ENCODE measurements around the gene RPL7A.
"Not testable (repeated sequence)": the region's sequence is repeated elsewhere in the genome, so short reads cannot be mapped to it uniquely, and the experiment has no call there.

Gene RPL7A

GRCh38 chr9:133347985-133348717 is at the start of gene RPL7A, which contains the start of gene MED22:
Gene RPL7A, plus strand, starts transcription at chr9:133348218. Its CDS starts 26 bp downstream, at chr9:133348244.
Gene MED22, minus strand, starts transcription at chr9:133348131. Its CDS starts 1,469 bp downstream, at chr9:133346662.
- peak within 1 kb of the TSS; percentile 98 for H3K4me3 Mint-ChIP-seq
- H3K4me1 Mint-ChIP-seq (ENCODE audit: low read depth) = peaks cover 25% of the 10 kb centered on the region
- H3K27ac Mint-ChIP-seq = peak within 1 kb of the TSS; percentile 92
- no peaks in the 10 kb centered on the region for H3K27me3 Mint-ChIP-seq (ENCODE audit: low read depth)
- H3K9me3 Mint-ChIP-seq = no peaks in the 10 kb centered on the region
- peaks cover 56% of the 10 kb centered on the region for H3K36me3 Mint-ChIP-seq (ENCODE audit: low read depth)

- H3K27ac Mint-ChIP-seq; H3K27me3 Mint-ChIP-seq (ENCODE audit: low read depth); H3K36me3 Mint-ChIP-seq (ENCODE audit: low read depth); H3K4me1 Mint-ChIP-seq (ENCODE audit: low read depth); H3K4me3 Mint-ChIP-seq; H3K9me3 Mint-ChIP-seq: not testable (repeated sequence)
These were observed 48.0 kb upstream of the RPL7A start for GRCh38 chr9:133299996-133300395.

- H3K9me3 Mint-ChIP-seq = no peaks in the 10 kb centered on the region
- no peaks in the 10 kb centered on the region for H3K36me3 Mint-ChIP-seq (ENCODE audit: low read depth)
- no peak overlapping the region for H3K27ac Mint-ChIP-seq
- H3K4me3 Mint-ChIP-seq = no peak overlapping the region
- H3K4me1 Mint-ChIP-seq (ENCODE audit: low read depth) = no peaks in the 10 kb centered on the region
- peaks cover 4% of the 10 kb centered on the region for H3K27me3 Mint-ChIP-seq (ENCODE audit: low read depth)
These were observed 46.5 kb upstream of the RPL7A start for GRCh38 chr9:133301253-133302230.

DNA sequence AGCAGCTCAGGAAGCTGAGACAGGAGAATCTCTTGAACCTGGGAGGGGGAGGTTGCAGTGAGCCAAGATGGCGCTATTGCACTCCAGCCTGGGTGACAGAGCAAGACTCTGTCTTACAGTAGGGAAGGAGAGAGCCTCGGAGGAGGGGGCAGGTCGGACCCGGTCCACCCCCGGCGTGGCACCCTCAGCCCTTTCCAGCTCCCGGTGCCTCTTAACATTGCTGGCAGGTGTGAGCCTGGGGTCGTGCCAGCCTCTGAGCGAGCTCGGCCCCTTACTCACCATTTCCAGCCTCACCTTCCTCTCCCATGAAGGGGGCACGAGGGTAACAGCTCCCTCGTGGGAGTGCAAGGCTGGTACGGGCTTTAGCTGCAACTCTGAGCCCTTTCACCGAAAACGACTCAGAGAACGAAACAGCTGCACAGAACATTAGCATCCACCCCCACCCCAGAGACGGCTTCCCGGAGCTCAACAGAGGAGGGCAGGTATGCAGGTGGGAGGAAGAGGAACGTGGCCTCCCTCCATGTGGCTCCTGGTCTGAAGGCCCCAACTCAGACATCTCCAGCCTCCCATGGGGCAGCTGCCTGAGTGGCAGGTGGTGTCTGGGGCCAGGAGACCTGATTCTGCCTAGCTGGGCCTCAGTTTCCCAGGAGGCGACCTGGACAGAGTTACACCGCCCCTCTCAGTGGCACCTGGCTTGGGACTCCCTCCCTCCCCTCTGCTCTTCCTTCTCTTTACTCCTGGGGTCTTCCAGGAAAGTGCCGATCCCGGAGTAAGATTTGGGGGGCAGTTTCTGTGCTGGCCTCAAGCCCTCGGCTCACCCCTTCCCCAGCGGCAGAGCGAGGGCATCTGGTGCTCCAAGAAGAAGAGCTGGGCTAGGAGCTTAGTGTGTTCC is 44.5 kb upstream of the RPL7A start:
- Mint-ChIP-seq H3K9me3 (no peaks in the 10 kb centered on the region), H3K27ac (no peak overlapping the region), H3K4me1 (ENCODE audit: low read depth) (no peaks in the 10 kb centered on the region), H3K27me3 (ENCODE audit: low read depth) (no peaks in the 10 kb centered on the region), H3K36me3 (ENCODE audit: low read depth) (no peaks in the 10 kb centered on the region), H3K4me3 (no peak overlapping the region)

DNA sequence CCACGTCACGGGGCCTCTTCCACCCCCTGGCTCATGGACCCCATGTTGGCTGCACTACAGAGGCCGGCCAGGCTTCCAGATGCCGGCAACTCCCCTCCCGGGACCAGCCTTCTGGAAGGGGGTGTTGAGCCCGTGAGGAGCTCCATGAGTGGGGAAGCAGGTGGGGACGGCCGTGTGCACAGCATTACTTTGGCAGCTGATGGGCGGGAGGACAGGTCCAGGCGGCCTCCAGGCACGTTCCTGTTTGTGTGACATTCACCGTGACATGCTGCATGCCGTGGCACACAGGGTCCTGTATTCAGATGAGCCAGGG is 43.9 kb upstream of the RPL7A start:
- H3K36me3 Mint-ChIP-seq (ENCODE audit: low read depth) = no peaks in the 10 kb centered on the region
- no peak overlapping the region for H3K4me3 Mint-ChIP-seq
- no peaks in the 10 kb centered on the region for H3K9me3 Mint-ChIP-seq
- no peaks in the 10 kb centered on the region for H3K4me1 Mint-ChIP-seq (ENCODE audit: low read depth)
- H3K27ac Mint-ChIP-seq = no peak overlapping the region
- H3K27me3 Mint-ChIP-seq (ENCODE audit: low read depth) = no peaks in the 10 kb centered on the region

DNA sequence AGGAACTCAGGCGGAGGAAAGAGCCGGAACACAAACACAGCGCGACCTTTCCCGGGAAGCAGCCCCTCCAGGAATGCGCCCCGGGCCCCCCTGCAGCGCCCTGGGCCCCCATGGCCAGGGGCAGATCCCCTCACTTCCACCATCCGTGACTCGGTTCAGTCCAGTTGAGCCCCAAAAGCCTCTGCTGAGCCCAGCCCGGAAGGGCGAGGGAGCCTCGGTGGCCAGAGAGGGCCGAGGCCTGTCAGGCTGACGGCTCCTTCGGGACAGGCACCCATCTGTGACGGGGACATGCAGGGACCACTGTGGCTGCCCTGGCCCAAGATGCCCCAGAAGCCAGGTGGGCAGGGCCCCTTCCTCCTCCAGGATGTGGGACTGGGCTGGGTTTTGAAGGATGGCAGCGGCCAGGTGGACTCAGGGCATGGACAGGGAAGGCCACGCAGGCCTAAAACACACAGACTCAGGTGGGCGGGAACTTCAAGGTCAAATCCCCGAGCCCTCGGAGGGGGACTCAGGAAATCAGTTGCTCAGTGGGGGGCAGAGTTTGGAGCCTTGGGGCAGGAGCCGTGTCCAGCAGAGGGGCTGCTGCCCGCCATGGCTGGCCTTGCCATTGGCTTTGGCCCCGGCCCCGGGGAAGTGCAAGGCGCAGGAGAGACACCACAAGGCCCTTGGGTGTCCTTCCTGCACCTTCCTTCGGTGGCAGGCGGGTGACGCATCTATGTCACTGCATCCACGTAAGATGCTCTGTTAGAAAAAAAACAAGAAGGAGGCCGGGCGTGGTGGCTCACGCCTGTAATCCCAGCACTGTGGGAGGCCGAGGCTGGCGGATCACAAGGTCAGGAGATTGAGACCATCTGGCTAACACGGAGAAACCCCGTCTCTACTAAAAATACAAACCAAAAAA is 43.3 kb upstream of the RPL7A start:
- peaks cover 6% of the 10 kb centered on the region for H3K27me3 Mint-ChIP-seq (ENCODE audit: low read depth)
- no peak overlapping the region for H3K4me3 Mint-ChIP-seq
- H3K36me3 Mint-ChIP-seq (ENCODE audit: low read depth) = no peaks in the 10 kb centered on the region
- no peaks in the 10 kb centered on the region for H3K9me3 Mint-ChIP-seq
- H3K4me1 Mint-ChIP-seq (ENCODE audit: low read depth) = no peaks in the 10 kb centered on the region
- H3K27ac Mint-ChIP-seq = no peak overlapping the region

GRCh38 chr9:133305731-133306130 is 42.3 kb upstream of the RPL7A start:
- Mint-ChIP-seq H3K27me3 (ENCODE audit: low read depth) (peaks cover 8% of the 10 kb centered on the region), H3K9me3 (no peaks in the 10 kb centered on the region)

GRCh38 chr9:133306242-133307204 is 41.5 kb upstream of the RPL7A start:
- Mint-ChIP-seq H3K27ac (no peak overlapping the region), H3K4me3 (no peak overlapping the region), H3K36me3 (ENCODE audit: low read depth) (no peaks in the 10 kb centered on the region), H3K9me3 (no peaks in the 10 kb centered on the region), H3K27me3 (ENCODE audit: low read depth) (peaks cover 8% of the 10 kb centered on the region), H3K4me1 (ENCODE audit: low read depth) (no peaks in the 10 kb centered on the region)

More at GRCh38 chr9:133305731-133306130, 42.3 kb upstream of the RPL7A start:
- H3K27ac Mint-ChIP-seq = no peak overlapping the region
- H3K4me3 Mint-ChIP-seq = no peak overlapping the region
- no peaks in the 10 kb centered on the region for H3K4me1 Mint-ChIP-seq (ENCODE audit: low read depth)
- H3K36me3 Mint-ChIP-seq (ENCODE audit: low read depth) = no peaks in the 10 kb centered on the region

DNA sequence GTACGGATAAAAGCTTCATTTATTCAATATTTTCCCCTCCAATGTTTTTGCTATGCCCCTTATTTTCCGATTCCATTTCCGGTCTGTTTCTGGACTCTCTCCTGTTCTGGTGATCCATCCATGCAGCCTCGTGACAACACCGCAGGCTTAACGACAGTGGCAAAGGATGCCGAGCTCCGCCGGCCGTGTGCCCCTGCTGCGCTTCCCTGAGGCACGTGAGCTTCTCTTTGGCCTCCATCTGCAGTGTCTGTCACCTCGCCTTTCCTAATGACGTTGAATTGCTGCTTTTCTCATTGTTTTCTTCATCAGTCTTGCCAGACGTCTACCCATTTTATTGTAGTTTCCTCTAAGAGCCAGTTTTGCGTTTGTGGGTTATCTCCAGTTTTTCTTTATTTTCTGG is 40.7 kb upstream of the RPL7A start:
- no peak overlapping the region for H3K4me3 Mint-ChIP-seq
- no peaks in the 10 kb centered on the region for H3K36me3 Mint-ChIP-seq (ENCODE audit: low read depth)
- no peaks in the 10 kb centered on the region for H3K4me1 Mint-ChIP-seq (ENCODE audit: low read depth)
- no peak overlapping the region for H3K27ac Mint-ChIP-seq
- H3K27me3 Mint-ChIP-seq (ENCODE audit: low read depth) = peaks cover 8% of the 10 kb centered on the region
- H3K9me3 Mint-ChIP-seq = no peaks in the 10 kb centered on the region

GRCh38 chr9:133309608-133310007 is 38.4 kb upstream of the RPL7A start:
- Mint-ChIP-seq H3K4me3 (no peak overlapping the region), H3K27me3 (ENCODE audit: low read depth) (peaks cover 8% of the 10 kb centered on the region), H3K27ac (no peak overlapping the region), H3K4me1 (ENCODE audit: low read depth) (no peaks in the 10 kb centered on the region), H3K36me3 (ENCODE audit: low read depth) (no peaks in the 10 kb centered on the region), H3K9me3 (no peaks in the 10 kb centered on the region)

DNA sequence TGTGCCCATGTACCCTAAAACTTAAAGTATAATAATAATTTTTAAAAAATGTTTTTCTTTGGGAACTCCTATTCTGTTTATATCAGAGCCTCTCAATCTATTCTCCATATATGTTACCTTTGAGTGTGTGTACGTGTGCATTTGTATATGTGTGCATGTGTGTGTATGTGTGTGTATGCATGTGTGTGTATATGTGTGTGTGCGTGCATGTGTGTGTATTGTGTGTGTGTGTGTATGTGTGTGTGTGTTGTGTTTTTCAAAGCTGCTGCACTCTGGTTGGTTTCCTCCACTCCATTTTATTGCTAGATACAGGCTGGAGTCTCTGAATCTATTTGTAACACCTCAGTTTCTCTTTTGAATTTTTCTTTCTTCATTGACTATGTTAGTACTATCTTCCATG is 32.0 kb upstream of the RPL7A start:
- H3K4me1 Mint-ChIP-seq (ENCODE audit: low read depth) = no peaks in the 10 kb centered on the region
- H3K27me3 Mint-ChIP-seq (ENCODE audit: low read depth) = no peaks in the 10 kb centered on the region
- no peak overlapping the region for H3K27ac Mint-ChIP-seq
- H3K9me3 Mint-ChIP-seq = no peaks in the 10 kb centered on the region
- H3K4me3 Mint-ChIP-seq = no peak overlapping the region
- H3K36me3 Mint-ChIP-seq (ENCODE audit: low read depth) = no peaks in the 10 kb centered on the region

- H3K9me3 Mint-ChIP-seq; H3K4me3 Mint-ChIP-seq; H3K27ac Mint-ChIP-seq; H3K27me3 Mint-ChIP-seq (ENCODE audit: low read depth); H3K36me3 Mint-ChIP-seq (ENCODE audit: low read depth); H3K4me1 Mint-ChIP-seq (ENCODE audit: low read depth): not testable (repeated sequence)
These were observed 30.5 kb upstream of the RPL7A start for GRCh38 chr9:133317551-133317950.

GRCh38 chr9:133320421-133320881 is 27.6 kb upstream of the RPL7A start:
- H3K27ac Mint-ChIP-seq = no peak overlapping the region
- no peaks in the 10 kb centered on the region for H3K27me3 Mint-ChIP-seq (ENCODE audit: low read depth)
- H3K4me3 Mint-ChIP-seq = no peak overlapping the region
- no peaks in the 10 kb centered on the region for H3K4me1 Mint-ChIP-seq (ENCODE audit: low read depth)
- no peaks in the 10 kb centered on the region for H3K9me3 Mint-ChIP-seq
- no peaks in the 10 kb centered on the region for H3K36me3 Mint-ChIP-seq (ENCODE audit: low read depth)
